K562 (cell line): ENCODE results near the gene GAMT. TPM values are rescaled to one million over a fixed set of nuclear protein-coding genes. Genes with fewer than 3 reads are reported as not detected.

Experiments used
- ATAC-seq: fragments of 200-7000 bp; cut with Tn5 transposase; 3 replicates; pipeline ENCODE4 v1.9.1; 2020; ENCODE audit warnings: moderate library complexity
- BruUV-seq: library from RNA; stranded (reverse); fragments of 400-500 nt; replicated peaks from 2 replicates; lab custom pipeline; 2021; lab: Mats Ljungman, UMichigan
- CTCF ChIA-PET: fragments of 300-600 bp; formaldehyde crosslinking; extraction: SDS; loops from one replicate; lab custom pipeline; 2021; ENCODE audit warnings: low intra/inter-chr PET ratio; lab: Yijun Ruan, JAX
- POLR2A ChIA-PET: fragments of 300-600, 350-650 bp; sonication (Branson Sonifier 250); formaldehyde crosslinking; extraction: SDS; loops from one replicate; lab custom pipeline; 2021; ENCODE audit warnings: antibody characterized with exemption, inconsistent platforms; lab: Yijun Ruan, JAX
- DNase-seq, 4 experiments: peaks; one replicate each; pipeline versions ENCODE4 v3.0.0 to v3.0.0-alpha.2; 2011 to 2018; ENCODE audit warnings: low spot score in 3 of 4, mixed read lengths in 3 of 4; ENCODE audit errors: extremely low read depth in 1 of 4
- FAIRE-seq: peaks from 2 replicates; lab custom pipeline; 2011; peaks lifted over from hg19 to GRCh38; lab: Jason Lieb, UNC
- H2AFZ ChIP-seq: 2 replicates; pipeline ENCODE4 v1.6.0; 2011; ENCODE audit warnings: low read depth, low read length, control low read depth, inconsistent platforms
- H3K27ac ChIP-seq: fragments of 200-600 bp; 3 replicates; pipeline ENCODE4 v1.8.0; 2011; ENCODE audit warnings: low read depth, mild to moderate bottlenecking, control low read depth, inconsistent platforms, low read length, moderate library complexity, mixed read lengths; ENCODE audit errors: extremely low read depth
- H3K27me3 ChIP-seq, 2 experiments: fragments of 300-600 bp in 1 of 2; 2 replicates in 1 of 2; 3 replicates in 1 of 2; pipeline versions ENCODE4 v1.6.0 to v1.8.0; 2011; ENCODE audit warnings: inconsistent platforms in 2 of 2, low read length in 2 of 2, mild to moderate bottlenecking in 1 of 2, mixed read lengths in 1 of 2, moderate library complexity in 1 of 2; ENCODE audit not compliant: control insufficient read depth in 2 of 2, insufficient read depth in 2 of 2
- H3K36me3 ChIP-seq: fragments of 300-600 bp; 3 replicates; pipeline ENCODE4 v1.8.0; 2011; ENCODE audit warnings: mild to moderate bottlenecking, low read length, inconsistent platforms; ENCODE audit not compliant: control insufficient read depth, insufficient read depth
- H3K4me1 ChIP-seq, 2 experiments: fragments of 200-600 bp in 1 of 2; replicated peaks in 1 of 2; 2 replicates in 1 of 2; 3 replicates in 1 of 2; pipeline versions ENCODE4 v1.5.1 to v1.8.0; 2011; ENCODE audit warnings: inconsistent platforms in 2 of 2, low read length in 2 of 2, mild to moderate bottlenecking in 1 of 2, mixed read lengths in 1 of 2, moderate library complexity in 1 of 2; ENCODE audit not compliant: control insufficient read depth in 2 of 2, insufficient read depth in 2 of 2
- H3K4me2 ChIP-seq: 2 replicates; pipeline ENCODE4 v1.6.1; 2011; ENCODE audit warnings: low read length, control low read depth, inconsistent platforms, mixed read lengths; ENCODE audit not compliant: insufficient read depth
- H3K4me3 ChIP-seq: fragments of 200-600 bp; sonication (generic), shearing (Covaris generic); 2 replicates; pipeline ENCODE4 v1.5.1; 2016; ENCODE audit warnings: control low read depth, inconsistent platforms
- H3K79me2 ChIP-seq: fragments of 200-600 bp; 3 replicates; pipeline ENCODE4 v1.8.0; 2011; ENCODE audit warnings: low read length, inconsistent platforms; ENCODE audit not compliant: control insufficient read depth, insufficient read depth
- H3K9ac ChIP-seq, 2 experiments: 2 replicates each; pipeline versions ENCODE4 v1.6.0 to v1.6.1; 2011; ENCODE audit warnings: low read depth in 2 of 2, low read length in 2 of 2, control low read depth in 1 of 2, inconsistent platforms in 1 of 2, mild to moderate bottlenecking in 1 of 2, mixed read lengths in 1 of 2; ENCODE audit not compliant: insufficient read depth in 1 of 2
- H3K9me1 ChIP-seq: one replicate; pipeline ENCODE4 v1.6.0; 2011; ENCODE audit warnings: inconsistent platforms, mild to moderate bottlenecking, low read length, moderate library complexity; ENCODE audit not compliant: control insufficient read depth, insufficient read depth
- H3K9me3 ChIP-seq: replicated peaks from 2 replicates; pipeline ENCODE4 v1.5.1; 2011; ENCODE audit warnings: low read depth, low read length, inconsistent platforms; ENCODE audit not compliant: control insufficient read depth, insufficient read depth
- H4K20me1 ChIP-seq: replicated peaks from 2 replicates; pipeline ENCODE4 v1.6.1; 2011; ENCODE audit warnings: low read length, inconsistent platforms, mixed read lengths; ENCODE audit not compliant: control insufficient read depth, insufficient read depth
- CBX8 ChIP-seq: fragments of 200-600 bp; sonication (generic); IDR thresholded peaks from 2 replicates; pipeline ENCODE4 v1.6.1; 2012; ENCODE audit warnings: borderline replicate concordance, mixed run types, low read depth, mild to moderate bottlenecking, moderate library complexity, mixed read lengths, low read length, control low read depth, inconsistent platforms; ENCODE audit not compliant: poor library complexity, severe bottlenecking; ENCODE audit errors: extremely low read depth
- MNT ChIP-seq, 2 experiments: fragments of 450-650 bp; conservative IDR thresholded peaks; 2 replicates each; pipeline ENCODE4 v1.6.1; 2017; ENCODE audit warnings: mild to moderate bottlenecking in 2 of 2, moderate library complexity in 2 of 2
- MXD1 ChIP-seq: fragments of 250-450 bp; sonication (Bioruptor Pico); IDR thresholded peaks from 2 replicates; pipeline ENCODE4 v1.8.0; 2021; ENCODE audit warnings: borderline replicate concordance, mild to moderate bottlenecking, moderate library complexity; ENCODE audit not compliant: poor library complexity, severe bottlenecking
- PHF8 ChIP-seq: fragments of 200-600 bp; sonication (generic); IDR thresholded peaks from 2 replicates; pipeline ENCODE4 v1.6.1; 2012; ENCODE audit warnings: mixed run types, mild to moderate bottlenecking, inconsistent platforms, low read length, moderate library complexity, borderline replicate concordance
- RBFOX2 ChIP-seq: fragments of 200-400 bp; formaldehyde crosslinking; IDR thresholded peaks from 2 replicates; pipeline ENCODE4 v1.6.1; 2017; ENCODE audit warnings: low read depth, mild to moderate bottlenecking, low read length, moderate library complexity
- SAP30 ChIP-seq: fragments of 200-600 bp; sonication (generic); IDR thresholded peaks from 2 replicates; pipeline ENCODE4 v1.6.1; 2012; ENCODE audit warnings: borderline replicate concordance, low read depth, mild to moderate bottlenecking, moderate library complexity, low read length, control low read depth, inconsistent platforms; ENCODE audit not compliant: insufficient read depth, poor library complexity, severe bottlenecking
- SMAD1 ChIP-seq: fragments of 150-350 bp; IDR thresholded peaks from 2 replicates; pipeline ENCODE4 v1.6.1; 2014; ENCODE audit warnings: low read length, low read depth; ENCODE audit not compliant: partially characterized antibody
- SOX6 ChIP-seq: fragments of 450-650 bp; IDR thresholded peaks from 2 replicates; pipeline ENCODE4 v1.6.1; 2014; ENCODE audit warnings: mild to moderate bottlenecking
- SPI1 ChIP-seq: IDR thresholded peaks from 2 replicates; pipeline ENCODE4 v1.6.1; 2011; ENCODE audit warnings: low read depth, low read length, control low read depth, borderline replicate concordance
- ZBTB2 ChIP-seq: fragments of 450-650 bp; IDR thresholded peaks from 2 replicates; pipeline ENCODE4 v1.6.1; 2016; ENCODE audit warnings: antibody characterized with exemption
- ZBTB43 ChIP-seq: sonication (generic); formaldehyde crosslinking; IDR thresholded peaks from 2 replicates; pipeline ENCODE4 v1.8.0; 2023; ENCODE audit warnings: mild to moderate bottlenecking, missing genetic modification reagents
- ZNF277 ChIP-seq: fragments of 250-450 bp; sonication (Bioruptor Pico); IDR thresholded peaks from 2 replicates; pipeline ENCODE4 v1.8.0; 2022; ENCODE audit warnings: inconsistent platforms, mild to moderate bottlenecking, moderate library complexity, borderline replicate concordance
- ZNF778 ChIP-seq: fragments of 450-650 bp; formaldehyde crosslinking; IDR thresholded peaks from 2 replicates; pipeline ENCODE4 v1.4.0; 2020; ENCODE audit warnings: mild to moderate bottlenecking, moderate library complexity
- WGBS: fragments of 100-300 bp; shearing (Covaris generic); methylation state at CpG from one replicate; pipeline ENCODE4 v1.1.6; 2016; ENCODE audit warnings: low coverage, mixed read lengths; ENCODE audit not compliant: insufficient coverage; ENCODE audit errors: missing lambda C conversion rate; 5-methylcytosine and 5-hydroxymethylcytosine counted together
- in situ Hi-C: fragments of 300-500 bp; cut with MboI; formaldehyde crosslinking; loops from 4 replicates; pipeline ENCODE4 v1.15.0; 2018; ENCODE audit warnings: inconsistent platforms, mixed read lengths
- intact Hi-C: fragments of 100-400 bp; cut with micrococcal nuclease; formaldehyde crosslinking; loops from 2 replicates; pipeline ENCODE4 v1.14.2; 2022
- polyA plus RNA-seq, 8 experiments: library from polyadenylated mRNA; depleted of rRNA in 4 of 8; stranded (reverse) in 5 of 8; unstranded in 3 of 8; fragments of >200 nt; fragmentation: Nextera tagmentation in 2 of 8; fragmentation: Illumina TruSeq in 1 of 8; extraction: Ambion mirVana in 2 of 8; extraction: Trizol in 1 of 8; gene quantifications; 2 replicates each; pipeline versions ENCODE4 v1.2.1 to v1.2.3, GENCODE V29; 2011 to 2014; ENCODE audit warnings: inconsistent platforms in 1 of 8, missing spikeins in 1 of 8
- total RNA-seq, 7 experiments: library from RNA; depleted of rRNA in 6 of 7; stranded (reverse); fragments of >200 nt in 6 of 7; fragmentation: Illumina TruSeq in 2 of 7; extraction: Trizol in 2 of 7; gene quantifications; 2 replicates each; pipeline versions ENCODE4 v1.2.1 to v1.2.3, GENCODE V29; 2011 to 2021; ENCODE audit warnings: low replicate concordance in 1 of 7

The GAMT gene
- total and polyA plus RNA-seq, 9 of the 15 experiments (the other 6 are each of a cell fraction or from before 2014, with no cell fraction given), result 1.3 to 35.3 (median 27.2) TPM

GRCh38 chr19:1406774-1407527 lies 5.6 kb upstream of the GAMT start:
- Histone ChIP-seq H3K9me1 (peaks cover 17% of the 10 kb centered on the region), H3K79me2 (peaks cover 45% of the 10 kb centered on the region), H3K4me2 (peak overlapping the region; percentile 78), H3K9ac (peak overlapping the region; percentile 67 to 93), H3K9me3 (no peaks in the 10 kb centered on the region), H3K27ac (peak overlapping the region; percentile 79), H2AFZ (peak overlapping the region; percentile 73), H4K20me1 (peaks cover 35% of the 10 kb centered on the region), H3K27me3 (no peaks in the 10 kb centered on the region), H3K4me1 (peaks cover 20 to 68% of the 10 kb centered on the region in 2 experiments), H3K4me3 (peak overlapping the region; percentile 35), H3K36me3 (peaks cover 33% of the 10 kb centered on the region; the same call in 2 of the 3 replicates)
- ChIA-PET CTCF (no interaction called here), POLR2A (no interaction called here)
- intact Hi-C loops, result no loop called here
- BruUV-seq, result TSS peak; percentile 90
- peak; percentile 86 for ATAC-seq
- in situ Hi-C loops, result no loop called here
- peak; percentile 97 for FAIRE-seq
- peak; percentile 89 to 99 (median 93) for DNase-seq
- 1% methylated on average over 47 of the region's 72 CpGs for WGBS
- no peak for TF ChIP-seq ZNF277 (CRISPR knock-in tag)
- 0 out of 2 replicates have a peak, but pooled peaks have one; percentile 71 for TF ChIP-seq ZBTB43 (CRISPR knock-in tag)
- peak; percentile 86 to 95 for TF ChIP-seq MNT (conservative IDR thresholded peaks at IDR 0.05)
- TF ChIP-seq SOX6, result peak; percentile 60; the same call in 1 of the 2 replicates
- no peak for TF ChIP-seq ZNF778 (CRISPR knock-in tag)
- peak; percentile 78 for TF ChIP-seq ZBTB2
- TF ChIP-seq SMAD1, result peak; percentile 49
- TF ChIP-seq SAP30, result no peak
- peak; percentile 60 for TF ChIP-seq MXD1
- TF ChIP-seq RBFOX2, result peak; percentile 88
- TF ChIP-seq CBX8, result no peak
- peak; percentile 72; the same call in 1 of the 2 replicates for TF ChIP-seq PHF8
- TF ChIP-seq SPI1, result peak; percentile 92
